Caco-2 (cell line): ENCODE data around the gene FOXP1. TPM values are rescaled to one million over a fixed set of nuclear protein-coding genes. Genes with fewer than 3 reads are reported as not detected.

Experiments
- BruUV-seq: library from RNA; stranded (reverse); fragments of 400-500 nt; replicated peaks from 2 replicates; lab custom pipeline; 2021; lab: Mats Ljungman, UMichigan
- CTCF ChIA-PET: fragments of 300-600 bp; sonication (Branson Sonifier 250); formaldehyde crosslinking; loops from one replicate; lab custom pipeline; 2022; ENCODE audit warnings: antibody characterized with exemption; lab: Charles Lee
- POLR2A ChIA-PET: fragments of 300-600 bp; sonication (Branson Sonifier 250); formaldehyde crosslinking; loops from one replicate; lab custom pipeline; 2022; ENCODE audit warnings: antibody characterized with exemption; lab: Charles Lee
- DNase-seq, 2 experiments: peaks; one replicate each; pipeline versions ENCODE4 v3.0.0 to v3.0.0-alpha.2; 2020 to 2022
- H3K27me3 ChIP-seq: replicated peaks from 2 replicates; pipeline ENCODE4 v1.6.0; 2011; ENCODE audit warnings: low read length; ENCODE audit not compliant: control insufficient read depth, insufficient read depth
- H3K36me3 ChIP-seq: 2 replicates; pipeline ENCODE4 v1.5.1; 2011; ENCODE audit warnings: low read length; ENCODE audit not compliant: control insufficient read depth, insufficient read depth
- H3K4me1 ChIP-seq: fragments of 250-450 bp; sonication (Bioruptor Pico); 2 replicates; pipeline ENCODE4 v1.5.1; 2020; ENCODE audit warnings: mild to moderate bottlenecking
- H3K4me3 ChIP-seq: 2 replicates; pipeline ENCODE4 v1.5.1; 2011; ENCODE audit warnings: low read depth, mild to moderate bottlenecking, control low read depth, low read length
- H3K9me3 ChIP-seq: fragments of 250-450 bp; sonication (Bioruptor Pico); 2 replicates; pipeline ENCODE4 v1.5.1; 2020; ENCODE audit warnings: mild to moderate bottlenecking, moderate library complexity
- H3K27ac Mint-ChIP-seq: one replicate; pipeline ENCODE4 v1.8.0; 2022; ENCODE audit warnings: mixed read lengths; ENCODE audit not compliant: unreplicated experiment
- H3K27me3 Mint-ChIP-seq: one replicate; pipeline ENCODE4 v1.8.0; 2022; ENCODE audit warnings: mixed read lengths; ENCODE audit not compliant: insufficient read depth, unreplicated experiment
- H3K36me3 Mint-ChIP-seq: one replicate; pipeline ENCODE4 v1.8.0; 2022; ENCODE audit warnings: mild to moderate bottlenecking, mixed read lengths; ENCODE audit not compliant: insufficient read depth, unreplicated experiment
- H3K4me1 Mint-ChIP-seq: one replicate; pipeline ENCODE4 v1.8.0; 2022; ENCODE audit warnings: low read depth, mixed read lengths; ENCODE audit not compliant: unreplicated experiment
- H3K4me3 Mint-ChIP-seq: one replicate; pipeline ENCODE4 v1.8.0; 2022; ENCODE audit warnings: mild to moderate bottlenecking, moderate library complexity, mixed read lengths; ENCODE audit not compliant: unreplicated experiment
- H3K9me3 Mint-ChIP-seq: one replicate; pipeline ENCODE4 v1.8.0; 2022; ENCODE audit warnings: mixed read lengths; ENCODE audit not compliant: unreplicated experiment
- intact Hi-C: fragments of 100-400 bp; cut with micrococcal nuclease; formaldehyde crosslinking; loops from one replicate; pipeline ENCODE4 v1.10.0; 2022; ENCODE audit not compliant: unreplicated experiment
- total RNA-seq: library from RNA; stranded (reverse); gene quantifications from 2 replicates; pipeline ENCODE4 v1.2.3, GENCODE V29; 2022
- TF ChIP-seq, protein P1 (sequence below), 2 experiments: fragments of 200-600 bp in 1 of 2; IDR thresholded peaks; 1 replicate in 1 of 2; 2 replicates in 1 of 2; pipeline versions ENCODE4 v1.5.1 to v1.8.0; 2011 to 2022; ENCODE audit warnings: antibody characterized with exemption in 1 of 2, control low read depth in 1 of 2, inconsistent platforms in 1 of 2, low read depth in 1 of 2, low read length in 1 of 2, mild to moderate bottlenecking in 1 of 2, moderate library complexity in 1 of 2; ENCODE audit not compliant: insufficient read depth in 1 of 2, severe bottlenecking in 1 of 2, unreplicated experiment in 1 of 2

The FOXP1 gene
- total RNA-seq, 1 experiment from 2014 or later: 131 TPM

DNA sequence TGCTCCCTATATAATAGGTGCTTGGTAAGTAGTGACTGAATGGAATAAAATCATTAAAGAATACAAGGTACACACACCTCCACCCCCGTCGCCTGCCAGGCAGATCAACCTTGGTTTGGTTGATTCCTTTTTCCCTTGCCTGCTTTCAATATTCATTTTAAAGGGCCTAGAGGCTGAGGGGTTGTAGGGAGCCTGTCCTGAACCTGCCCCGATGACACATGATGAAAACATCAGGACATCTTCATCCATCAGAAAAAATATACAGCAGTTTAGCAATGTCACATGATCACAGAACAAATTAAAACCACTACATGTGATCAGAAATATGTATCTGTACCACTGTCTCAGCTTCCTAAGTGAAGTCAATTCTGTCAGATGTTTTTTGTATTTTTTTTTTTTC, 588.9 kb downstream of the FOXP1 start:
- H3K4me1 Mint-ChIP-seq: no peaks in the 10 kb centered on the region
- intact Hi-C loops: no loop called here
- BruUV-seq: no TSS peak
- Histone ChIP-seq H3K9me3 (no peaks in the 10 kb centered on the region), H3K4me1 (no peaks in the 10 kb centered on the region), H3K4me3 (no peak overlapping the region), H3K36me3 (peaks cover 2% of the 10 kb centered on the region), H3K27me3 (no peaks in the 10 kb centered on the region)
- no peaks in the 10 kb centered on the region for H3K9me3 Mint-ChIP-seq
- ChIA-PET CTCF (no interaction called here), POLR2A (no interaction called here)
- H3K27me3 Mint-ChIP-seq: no peaks in the 10 kb centered on the region
- peaks cover 71% of the 10 kb centered on the region for H3K36me3 Mint-ChIP-seq
- DNase-seq: no peak
- H3K4me3 Mint-ChIP-seq: no peak overlapping the region
- TF ChIP-seq, protein P1, sequence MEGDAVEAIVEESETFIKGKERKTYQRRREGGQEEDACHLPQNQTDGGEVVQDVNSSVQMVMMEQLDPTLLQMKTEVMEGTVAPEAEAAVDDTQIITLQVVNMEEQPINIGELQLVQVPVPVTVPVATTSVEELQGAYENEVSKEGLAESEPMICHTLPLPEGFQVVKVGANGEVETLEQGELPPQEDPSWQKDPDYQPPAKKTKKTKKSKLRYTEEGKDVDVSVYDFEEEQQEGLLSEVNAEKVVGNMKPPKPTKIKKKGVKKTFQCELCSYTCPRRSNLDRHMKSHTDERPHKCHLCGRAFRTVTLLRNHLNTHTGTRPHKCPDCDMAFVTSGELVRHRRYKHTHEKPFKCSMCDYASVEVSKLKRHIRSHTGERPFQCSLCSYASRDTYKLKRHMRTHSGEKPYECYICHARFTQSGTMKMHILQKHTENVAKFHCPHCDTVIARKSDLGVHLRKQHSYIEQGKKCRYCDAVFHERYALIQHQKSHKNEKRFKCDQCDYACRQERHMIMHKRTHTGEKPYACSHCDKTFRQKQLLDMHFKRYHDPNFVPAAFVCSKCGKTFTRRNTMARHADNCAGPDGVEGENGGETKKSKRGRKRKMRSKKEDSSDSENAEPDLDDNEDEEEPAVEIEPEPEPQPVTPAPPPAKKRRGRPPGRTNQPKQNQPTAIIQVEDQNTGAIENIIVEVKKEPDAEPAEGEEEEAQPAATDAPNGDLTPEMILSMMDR (IDR thresholded peaks at IDR 0.05; ENCODE audit: insufficient read depth in 1 of 2, low read depth in 1 of 2, low read length in 1 of 2, severe bottlenecking in 1 of 2, unreplicated experiment in 1 of 2): no peak
- no peak overlapping the region for H3K27ac Mint-ChIP-seq

DNA sequence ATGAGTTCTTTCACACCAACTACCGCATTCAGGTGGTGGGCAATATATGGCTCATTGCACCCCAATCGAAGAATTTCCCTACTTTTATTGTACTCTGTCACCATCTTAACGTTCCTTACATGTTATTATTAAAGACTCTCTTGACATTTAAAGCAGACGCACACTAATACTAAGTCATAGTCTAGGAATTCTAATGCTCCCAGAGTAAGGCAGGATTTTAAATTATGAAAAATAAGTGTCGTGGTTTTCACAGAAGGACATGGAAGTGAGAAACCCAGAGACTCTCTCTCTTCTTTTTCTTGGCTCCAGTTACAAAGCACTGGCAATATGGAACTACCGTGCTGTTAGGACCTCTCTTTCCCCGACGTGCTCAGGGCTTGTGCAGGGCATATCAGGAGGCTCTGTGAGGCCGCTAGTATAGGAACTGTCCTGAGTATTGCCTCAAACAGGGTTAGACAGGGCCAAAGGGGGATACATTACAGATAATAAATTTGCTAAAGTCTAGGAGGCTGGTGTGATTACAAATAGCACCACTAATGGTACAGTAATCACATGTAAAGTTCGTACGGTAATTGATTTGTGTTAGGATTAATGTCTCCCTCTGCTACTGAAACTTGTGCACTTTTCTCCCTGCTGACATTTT, 590.8 kb downstream of the FOXP1 start:
- no peak for DNase-seq
- no peaks in the 10 kb centered on the region for H3K4me1 ChIP-seq
- H3K36me3 ChIP-seq: peaks cover 2% of the 10 kb centered on the region
- H3K4me3 ChIP-seq: no peak overlapping the region
- POLR2A ChIA-PET: interaction anchor here (0.6 kb wide), 1 partner anchor 377 kb away, joined by 4 read pairs; no protein-coding TSS in a partner anchor
- intact Hi-C loops: no loop called here
- Mint-ChIP-seq H3K36me3 (peaks cover 73% of the 10 kb centered on the region), H3K9me3 (no peaks in the 10 kb centered on the region), H3K27ac (no peak overlapping the region), H3K27me3 (no peaks in the 10 kb centered on the region), H3K4me3 (no peak overlapping the region), H3K4me1 (no peaks in the 10 kb centered on the region)
- TF ChIP-seq, protein P1 (IDR thresholded peaks at IDR 0.05; ENCODE audit: insufficient read depth in 1 of 2, low read depth in 1 of 2, low read length in 1 of 2, severe bottlenecking in 1 of 2, unreplicated experiment in 1 of 2): no peak
- no peaks in the 10 kb centered on the region for H3K27me3 ChIP-seq
- no TSS peak for BruUV-seq
- no peaks in the 10 kb centered on the region for H3K9me3 ChIP-seq
- CTCF ChIA-PET: no interaction called here

DNA sequence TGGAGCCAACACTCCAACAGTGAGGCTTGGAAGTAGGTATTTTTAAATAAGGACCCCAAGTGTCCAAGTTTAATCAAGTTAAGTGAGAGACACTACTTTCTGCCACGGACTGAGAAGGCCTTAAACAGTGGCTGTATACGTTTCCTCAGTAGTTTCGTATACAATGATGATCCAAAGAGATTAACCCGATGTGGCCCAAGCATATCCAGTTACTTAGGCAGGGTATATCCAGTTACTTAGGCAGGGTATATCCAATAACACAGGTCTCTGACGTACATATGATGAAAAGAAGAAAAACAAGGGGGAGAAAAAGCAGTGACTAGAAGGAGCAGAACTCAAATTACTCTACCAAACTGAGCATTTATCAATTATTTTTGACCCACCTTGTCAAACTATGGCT, 591.4 kb downstream of the FOXP1 start:
- Histone ChIP-seq H3K27me3 (no peaks in the 10 kb centered on the region), H3K9me3 (no peaks in the 10 kb centered on the region), H3K4me1 (no peaks in the 10 kb centered on the region), H3K36me3 (peaks cover 3% of the 10 kb centered on the region), H3K4me3 (no peak overlapping the region)
- no TSS peak for BruUV-seq
- TF ChIP-seq, protein P1 (IDR thresholded peaks at IDR 0.05; ENCODE audit: insufficient read depth in 1 of 2, low read depth in 1 of 2, low read length in 1 of 2, severe bottlenecking in 1 of 2, unreplicated experiment in 1 of 2): no peak
- Mint-ChIP-seq H3K36me3 (peaks cover 73% of the 10 kb centered on the region), H3K4me1 (no peaks in the 10 kb centered on the region), H3K27me3 (no peaks in the 10 kb centered on the region), H3K4me3 (no peak overlapping the region), H3K9me3 (no peaks in the 10 kb centered on the region), H3K27ac (no peak overlapping the region)
- ChIA-PET CTCF (no interaction called here), POLR2A (no interaction called here)
- intact Hi-C loops: no loop called here
- DNase-seq: no peak
